ENCODE results near the gene CPEB2.

GRCh38 chr4:15117270-15117946, 115.1 kb downstream of the CPEB2 start:
- no peak for TF ChIP-seq HCFC1 (IDR thresholded peaks at IDR 0.05; ENCODE audit: low read depth, low read length)
- no peak for TF ChIP-seq FOS (IDR thresholded peaks at IDR 0.05; ENCODE audit: extremely low read depth, insufficient read length)
- TF ChIP-seq MTA1 (IDR thresholded peaks at IDR 0.05; ENCODE audit: borderline replicate concordance) = no peak
- no peak for TF ChIP-seq CTCF (IDR thresholded peaks at IDR 0.05 in 2 of 3, conservative IDR thresholded peaks at IDR 0.05 in 1 of 3; ENCODE audit: insufficient read depth in 2 of 3, low read depth in 1 of 3, low read length in 3 of 3)
- TF ChIP-seq MED1 (CRISPR knock-in tag; IDR thresholded peaks at IDR 0.05; ENCODE audit: borderline replicate concordance) = no peak
- TF ChIP-seq ASH1L (IDR thresholded peaks at IDR 0.05; ENCODE audit: borderline replicate concordance, low read depth, partially characterized antibody) = no peak
- TF ChIP-seq SREBF2 (CRISPR knock-in tag; IDR thresholded peaks at IDR 0.05) = no peak
- TF ChIP-seq, protein P1, sequence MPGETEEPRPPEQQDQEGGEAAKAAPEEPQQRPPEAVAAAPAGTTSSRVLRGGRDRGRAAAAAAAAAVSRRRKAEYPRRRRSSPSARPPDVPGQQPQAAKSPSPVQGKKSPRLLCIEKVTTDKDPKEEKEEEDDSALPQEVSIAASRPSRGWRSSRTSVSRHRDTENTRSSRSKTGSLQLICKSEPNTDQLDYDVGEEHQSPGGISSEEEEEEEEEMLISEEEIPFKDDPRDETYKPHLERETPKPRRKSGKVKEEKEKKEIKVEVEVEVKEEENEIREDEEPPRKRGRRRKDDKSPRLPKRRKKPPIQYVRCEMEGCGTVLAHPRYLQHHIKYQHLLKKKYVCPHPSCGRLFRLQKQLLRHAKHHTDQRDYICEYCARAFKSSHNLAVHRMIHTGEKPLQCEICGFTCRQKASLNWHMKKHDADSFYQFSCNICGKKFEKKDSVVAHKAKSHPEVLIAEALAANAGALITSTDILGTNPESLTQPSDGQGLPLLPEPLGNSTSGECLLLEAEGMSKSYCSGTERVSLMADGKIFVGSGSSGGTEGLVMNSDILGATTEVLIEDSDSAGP (CRISPR knock-in tag; IDR thresholded peaks at IDR 0.05) = no peak
- TF ChIP-seq, protein P2, sequence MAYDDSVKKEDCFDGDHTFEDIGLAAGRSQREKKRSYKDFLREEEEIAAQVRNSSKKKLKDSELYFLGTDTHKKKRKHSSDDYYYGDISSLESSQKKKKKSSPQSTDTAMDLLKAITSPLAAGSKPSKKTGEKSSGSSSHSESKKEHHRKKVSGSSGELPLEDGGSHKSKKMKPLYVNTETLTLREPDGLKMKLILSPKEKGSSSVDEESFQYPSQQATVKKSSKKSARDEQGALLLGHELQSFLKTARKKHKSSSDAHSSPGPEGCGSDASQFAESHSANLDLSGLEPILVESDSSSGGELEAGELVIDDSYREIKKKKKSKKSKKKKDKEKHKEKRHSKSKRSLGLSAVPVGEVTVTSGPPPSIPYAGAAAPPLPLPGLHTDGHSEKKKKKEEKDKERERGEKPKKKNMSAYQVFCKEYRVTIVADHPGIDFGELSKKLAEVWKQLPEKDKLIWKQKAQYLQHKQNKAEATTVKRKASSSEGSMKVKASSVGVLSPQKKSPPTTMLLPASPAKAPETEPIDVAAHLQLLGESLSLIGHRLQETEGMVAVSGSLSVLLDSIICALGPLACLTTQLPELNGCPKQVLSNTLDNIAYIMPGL (CRISPR knock-in tag; IDR thresholded peaks at IDR 0.05) = no peak
- TF ChIP-seq SOX6 (IDR thresholded peaks at IDR 0.05) = no peak
- TF ChIP-seq MXI1 (IDR thresholded peaks at IDR 0.05; ENCODE audit: low read depth, low read length) = no peak
- no peak for TF ChIP-seq PHF8 (IDR thresholded peaks at IDR 0.05; ENCODE audit: borderline replicate concordance, low read length)
- TF ChIP-seq, protein P3, sequence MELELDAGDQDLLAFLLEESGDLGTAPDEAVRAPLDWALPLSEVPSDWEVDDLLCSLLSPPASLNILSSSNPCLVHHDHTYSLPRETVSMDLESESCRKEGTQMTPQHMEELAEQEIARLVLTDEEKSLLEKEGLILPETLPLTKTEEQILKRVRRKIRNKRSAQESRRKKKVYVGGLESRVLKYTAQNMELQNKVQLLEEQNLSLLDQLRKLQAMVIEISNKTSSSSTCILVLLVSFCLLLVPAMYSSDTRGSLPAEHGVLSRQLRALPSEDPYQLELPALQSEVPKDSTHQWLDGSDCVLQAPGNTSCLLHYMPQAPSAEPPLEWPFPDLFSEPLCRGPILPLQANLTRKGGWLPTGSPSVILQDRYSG (tag; conservative IDR thresholded peaks at IDR 0.05; ENCODE audit: low read depth) = no peak
